Upper lobe of left lung (tissue), 4 donors: Measurements from ENCODE around the gene SRCIN1.

Experiments used
- POLR2A ChIP-seq, 4 donors: fragments of 450-650 bp; IDR thresholded peaks; one replicate each; pipeline ENCODE4 v1.5.1; 2016 to 2017; ENCODE audit warnings: antibody characterized with exemption in 4 of 4, mild to moderate bottlenecking in 2 of 4
- TF ChIP-seq, protein P1 (sequence below), 6 experiments: fragments of 450-650 bp in 4 of 6; fragments of 200-600 bp in 2 of 6; sonication (generic) in 2 of 6; IDR thresholded peaks; one replicate each; pipeline ENCODE4 v1.5.1; 2016 to 2019; ENCODE audit warnings: antibody characterized with exemption in 6 of 6

DNA sequence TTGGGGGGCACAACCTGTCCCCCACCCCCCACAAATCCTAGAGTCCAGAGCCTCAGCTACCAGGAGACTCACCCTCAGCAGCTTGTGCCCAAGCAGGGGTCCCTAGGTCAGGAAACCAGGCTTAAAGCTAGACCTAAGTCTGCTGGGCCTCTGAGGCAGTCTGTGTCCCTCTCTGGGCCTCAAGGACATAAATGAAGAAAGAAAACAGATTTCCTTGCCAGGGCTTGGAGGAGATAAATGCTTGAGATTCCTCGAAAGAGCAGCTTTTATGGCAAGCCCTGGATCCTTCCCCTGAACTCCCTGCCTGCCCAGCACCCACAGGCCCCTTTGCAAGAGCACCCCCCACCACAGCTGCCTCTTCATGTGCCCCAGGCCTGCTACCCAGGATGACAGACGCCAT, 3.3 kb downstream of the SRCIN1 start:
- TF ChIP-seq POLR2A (IDR thresholded peaks at IDR 0.05) = no peak
- TF ChIP-seq, protein P1, sequence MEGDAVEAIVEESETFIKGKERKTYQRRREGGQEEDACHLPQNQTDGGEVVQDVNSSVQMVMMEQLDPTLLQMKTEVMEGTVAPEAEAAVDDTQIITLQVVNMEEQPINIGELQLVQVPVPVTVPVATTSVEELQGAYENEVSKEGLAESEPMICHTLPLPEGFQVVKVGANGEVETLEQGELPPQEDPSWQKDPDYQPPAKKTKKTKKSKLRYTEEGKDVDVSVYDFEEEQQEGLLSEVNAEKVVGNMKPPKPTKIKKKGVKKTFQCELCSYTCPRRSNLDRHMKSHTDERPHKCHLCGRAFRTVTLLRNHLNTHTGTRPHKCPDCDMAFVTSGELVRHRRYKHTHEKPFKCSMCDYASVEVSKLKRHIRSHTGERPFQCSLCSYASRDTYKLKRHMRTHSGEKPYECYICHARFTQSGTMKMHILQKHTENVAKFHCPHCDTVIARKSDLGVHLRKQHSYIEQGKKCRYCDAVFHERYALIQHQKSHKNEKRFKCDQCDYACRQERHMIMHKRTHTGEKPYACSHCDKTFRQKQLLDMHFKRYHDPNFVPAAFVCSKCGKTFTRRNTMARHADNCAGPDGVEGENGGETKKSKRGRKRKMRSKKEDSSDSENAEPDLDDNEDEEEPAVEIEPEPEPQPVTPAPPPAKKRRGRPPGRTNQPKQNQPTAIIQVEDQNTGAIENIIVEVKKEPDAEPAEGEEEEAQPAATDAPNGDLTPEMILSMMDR (IDR thresholded peaks at IDR 0.05) = no peak
